Epithelial cell of esophagus (primary cell): ENCODE measurements around the gene SEZ6L.

Experiments used
- DNase-seq: peaks from one replicate; pipeline ENCODE4 v3.0.0; 2010; ENCODE audit warnings: low read depth
- H3K4me3 ChIP-seq: 2 replicates; pipeline ENCODE4 v1.5.1; 2011; ENCODE audit warnings: mild to moderate bottlenecking, low read length, control low read depth
- TF ChIP-seq, protein P1 (sequence below): IDR thresholded peaks from 2 replicates; pipeline ENCODE4 v1.5.1; 2011; ENCODE audit warnings: low read depth, mild to moderate bottlenecking, low read length, control low read depth, inconsistent platforms; ENCODE audit not compliant: insufficient read depth; ENCODE audit errors: missing control alignments

The SEZ6L gene

DNA sequence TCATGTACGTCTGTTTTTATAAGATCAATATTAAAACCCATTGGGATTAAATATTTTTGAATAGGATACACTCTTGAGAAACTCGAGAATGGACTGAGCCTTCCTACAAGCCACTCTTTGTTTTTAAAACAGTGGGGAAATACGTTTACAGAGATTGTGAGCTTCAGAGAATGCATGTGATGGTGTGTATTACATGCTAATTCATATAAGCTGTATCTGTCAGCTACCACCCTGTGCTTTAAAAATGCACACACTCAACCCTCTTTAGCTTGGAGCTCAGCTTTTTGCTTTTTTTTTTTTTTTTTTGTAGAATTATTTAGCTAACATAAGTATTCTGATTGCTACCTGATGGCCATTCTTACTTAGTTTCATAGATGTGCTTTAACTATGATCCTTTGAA is 213.5 kb downstream of the SEZ6L start:
- TF ChIP-seq, protein P1, sequence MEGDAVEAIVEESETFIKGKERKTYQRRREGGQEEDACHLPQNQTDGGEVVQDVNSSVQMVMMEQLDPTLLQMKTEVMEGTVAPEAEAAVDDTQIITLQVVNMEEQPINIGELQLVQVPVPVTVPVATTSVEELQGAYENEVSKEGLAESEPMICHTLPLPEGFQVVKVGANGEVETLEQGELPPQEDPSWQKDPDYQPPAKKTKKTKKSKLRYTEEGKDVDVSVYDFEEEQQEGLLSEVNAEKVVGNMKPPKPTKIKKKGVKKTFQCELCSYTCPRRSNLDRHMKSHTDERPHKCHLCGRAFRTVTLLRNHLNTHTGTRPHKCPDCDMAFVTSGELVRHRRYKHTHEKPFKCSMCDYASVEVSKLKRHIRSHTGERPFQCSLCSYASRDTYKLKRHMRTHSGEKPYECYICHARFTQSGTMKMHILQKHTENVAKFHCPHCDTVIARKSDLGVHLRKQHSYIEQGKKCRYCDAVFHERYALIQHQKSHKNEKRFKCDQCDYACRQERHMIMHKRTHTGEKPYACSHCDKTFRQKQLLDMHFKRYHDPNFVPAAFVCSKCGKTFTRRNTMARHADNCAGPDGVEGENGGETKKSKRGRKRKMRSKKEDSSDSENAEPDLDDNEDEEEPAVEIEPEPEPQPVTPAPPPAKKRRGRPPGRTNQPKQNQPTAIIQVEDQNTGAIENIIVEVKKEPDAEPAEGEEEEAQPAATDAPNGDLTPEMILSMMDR, result no peak
- no peak overlapping the region for H3K4me3 ChIP-seq
- DNase-seq, result no peak

DNA sequence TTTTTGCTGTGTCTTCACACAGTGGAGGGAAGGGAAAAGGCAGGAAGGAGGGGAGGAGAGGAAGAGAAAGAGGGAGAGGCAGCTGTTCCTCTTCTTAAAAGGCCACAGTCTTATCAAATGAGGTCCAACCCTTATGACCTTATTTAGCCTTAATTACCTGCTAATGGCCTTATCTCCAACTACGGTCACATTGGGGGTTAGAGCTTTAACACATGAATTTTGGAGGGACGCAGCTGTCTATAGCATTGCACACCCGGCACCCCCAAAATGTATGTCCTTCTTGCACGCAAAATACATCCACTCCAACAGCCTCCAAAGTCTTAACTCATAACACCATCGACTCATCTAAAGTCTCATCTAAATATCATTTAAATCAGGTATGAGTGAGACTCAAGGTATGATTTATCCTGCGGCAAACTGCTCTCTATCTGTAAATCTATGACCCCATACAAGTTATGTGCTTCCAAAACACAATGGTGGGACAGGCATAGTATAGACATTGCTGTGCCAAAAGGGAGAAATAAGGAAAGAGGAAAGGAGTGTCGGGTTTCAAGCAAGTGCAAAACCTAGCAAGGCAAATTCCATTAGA is 214.8 kb downstream of the SEZ6L start:
- no peak overlapping the region for H3K4me3 ChIP-seq
- TF ChIP-seq, protein P1, result no peak

DNA sequence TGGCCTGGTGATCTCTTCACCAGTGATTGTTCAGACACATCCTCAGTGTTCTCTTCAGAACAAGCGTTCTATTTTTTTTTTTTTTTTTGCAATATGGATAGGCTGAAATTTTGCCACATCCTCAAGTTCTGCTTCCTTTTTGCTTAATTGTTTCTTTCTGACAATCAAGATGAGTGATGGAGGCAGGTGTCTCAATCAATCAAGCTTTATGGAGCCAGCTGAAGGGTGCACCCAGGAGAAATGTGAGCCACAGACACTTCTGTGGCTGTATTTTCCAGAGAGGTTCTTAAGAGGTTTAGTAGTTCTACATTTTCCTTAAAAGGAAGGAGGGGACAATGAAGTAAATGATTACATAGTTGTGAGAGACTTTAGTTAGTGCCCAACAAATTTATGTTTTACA is 215.9 kb downstream of the SEZ6L start:
- no peak overlapping the region for H3K4me3 ChIP-seq
- DNase-seq, result no peak
- TF ChIP-seq, protein P1, result no peak

More for the DNA sequence above, 214.8 kb downstream of the SEZ6L start:
- no peak for DNase-seq

DNA sequence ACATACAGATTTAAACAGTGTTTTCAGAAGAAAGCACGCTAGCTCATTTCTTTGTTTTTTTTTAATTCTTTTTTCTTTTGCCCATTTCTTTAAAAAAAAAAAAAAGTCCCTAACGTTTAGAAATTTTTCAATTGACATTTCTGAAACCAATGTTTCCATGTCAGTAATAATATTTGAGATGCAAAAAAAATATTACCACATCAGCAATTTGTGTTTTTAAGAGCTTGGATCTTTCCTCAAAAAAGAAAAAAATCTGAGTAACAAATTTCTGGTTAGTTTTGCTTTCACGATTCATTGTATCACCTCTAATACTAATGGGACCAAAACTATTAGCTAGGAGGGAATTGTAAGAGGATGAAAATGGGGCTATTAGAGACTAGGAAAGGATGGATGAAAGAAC is 219.9 kb downstream of the SEZ6L start:
- H3K4me3 ChIP-seq, result no peak overlapping the region
- TF ChIP-seq, protein P1, result no peak
- DNase-seq, result no peak

DNA sequence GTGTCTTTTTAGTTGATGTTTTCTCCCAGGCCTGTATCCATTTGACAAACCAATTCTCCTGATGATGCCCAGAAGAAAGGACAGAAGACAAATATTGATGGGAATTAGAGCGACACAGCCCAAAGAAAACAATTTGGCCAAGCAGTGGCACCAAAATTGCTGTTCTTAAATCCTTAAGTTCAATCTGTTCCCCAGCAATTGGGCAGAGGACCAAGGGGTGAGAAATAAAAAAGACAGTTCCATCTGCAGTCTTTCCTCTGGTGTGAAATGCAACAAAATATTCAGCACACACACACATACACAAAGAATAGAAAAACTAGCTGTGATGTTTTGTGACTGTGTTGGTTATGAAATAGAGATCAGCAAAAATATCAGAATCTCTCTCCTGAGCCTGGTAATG is 221.8 kb downstream of the SEZ6L start:
- H3K4me3 ChIP-seq, result no peak overlapping the region
- TF ChIP-seq, protein P1, result no peak
- DNase-seq, result no peak

DNA sequence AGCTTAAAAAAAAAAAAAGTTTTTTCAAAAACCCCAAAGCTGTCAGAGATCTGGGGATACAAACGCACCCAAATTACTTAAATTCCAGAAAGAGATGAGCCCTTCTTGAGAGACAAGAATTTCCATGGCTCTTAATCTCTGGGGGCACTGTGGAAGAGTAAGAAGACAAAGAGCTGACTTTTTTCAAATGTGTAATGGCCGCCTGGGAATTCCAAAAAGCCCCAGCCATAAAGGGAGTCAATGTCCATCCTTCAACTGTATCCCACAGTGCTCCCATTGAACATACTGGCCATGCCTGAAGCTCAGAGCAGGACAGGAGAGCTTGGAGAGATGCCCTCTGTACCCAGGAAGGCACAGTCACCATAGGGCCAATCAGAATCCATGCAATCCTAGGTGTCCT is 222.4 kb downstream of the SEZ6L start:
- DNase-seq, result no peak
- TF ChIP-seq, protein P1, result no peak

DNA sequence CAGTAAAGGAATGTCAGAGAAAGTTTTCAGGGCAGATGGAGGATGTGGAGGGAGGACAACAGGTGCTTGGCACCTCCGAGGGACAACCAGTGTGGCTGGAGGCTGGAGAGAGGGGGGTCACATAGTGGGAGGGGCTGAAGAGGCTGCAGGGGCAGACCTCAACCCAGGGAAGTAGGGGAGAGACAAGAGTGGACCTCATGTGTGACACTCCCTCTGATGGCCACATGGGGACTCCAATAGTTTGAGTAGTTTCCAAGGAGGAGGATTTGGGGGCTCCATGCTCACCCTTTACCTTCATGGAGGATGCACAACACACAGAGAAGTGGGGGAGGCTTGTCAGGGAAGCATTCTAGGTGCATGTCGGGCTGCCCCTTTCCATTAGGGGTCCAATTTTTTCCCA is 224.7 kb downstream of the SEZ6L start:
- no peak for DNase-seq
- no peak overlapping the region for H3K4me3 ChIP-seq
- TF ChIP-seq, protein P1, result peak; percentile 6

More for the DNA sequence above, 222.4 kb downstream of the SEZ6L start:
- no peak overlapping the region for H3K4me3 ChIP-seq
